Activated B cell treated with CpG ODN at 0.5 μM for 24 hours (primary cell): ENCODE measurements around the gene FLOT2. TPM values are rescaled to one million over a fixed set of nuclear protein-coding genes. Genes with fewer than 3 reads are reported as not detected.
"Not testable (repeated sequence)": the region's sequence is repeated elsewhere in the genome, so short reads cannot be mapped to it uniquely, and the experiment has no call there.

Source experiments
- ATAC-seq: fragments of 200-7000 bp; cut with Tn5 transposase; one replicate; pipeline ENCODE4 v1.10.0; 2021; ENCODE audit warnings: low read depth, mild to moderate bottlenecking, moderate library complexity
- CTCF ChIA-PET: fragments of 350-600 bp; sonication (Branson Sonifier 250); formaldehyde crosslinking; loops from one replicate; lab custom pipeline; 2021; ENCODE audit warnings: antibody characterized with exemption; lab: Charles Lee
- POLR2A ChIA-PET: fragments of 350-600 bp; sonication (Branson Sonifier 250); formaldehyde crosslinking; loops from one replicate; lab custom pipeline; 2021; ENCODE audit warnings: antibody characterized with exemption; lab: Charles Lee
- DNase-seq: peaks from one replicate; pipeline ENCODE4 v3.0.0; 2022
- H3K27ac Mint-ChIP-seq: one replicate; pipeline ENCODE4 v1.8.0; 2020; ENCODE audit warnings: mixed read lengths
- H3K27me3 Mint-ChIP-seq: one replicate; pipeline ENCODE4 v1.8.0; 2021; ENCODE audit warnings: mixed read lengths
- H3K36me3 Mint-ChIP-seq: one replicate; pipeline ENCODE4 v1.8.0; 2021; ENCODE audit warnings: low read depth, mixed read lengths
- H3K4me1 Mint-ChIP-seq: one replicate; pipeline ENCODE4 v1.8.0; 2021; ENCODE audit warnings: mixed read lengths
- H3K4me3 Mint-ChIP-seq: one replicate; pipeline ENCODE4 v1.8.0; 2020; ENCODE audit warnings: mild to moderate bottlenecking, mixed read lengths
- H3K9me3 Mint-ChIP-seq: one replicate; pipeline ENCODE4 v1.8.0; 2020; ENCODE audit warnings: mixed read lengths
- intact Hi-C: fragments of 100-400 bp; cut with micrococcal nuclease; formaldehyde crosslinking; loops from one replicate; pipeline ENCODE4 v1.15.1; 2024
- total RNA-seq: library from RNA; stranded (reverse); gene quantifications from 2 replicates; pipeline ENCODE4 v1.2.3, GENCODE V29; 2022
- TF ChIP-seq, protein P1 (sequence below): fragments of 200-600 bp; IDR thresholded peaks from one replicate; pipeline ENCODE4 v1.8.0; 2022; ENCODE audit warnings: antibody characterized with exemption, mild to moderate bottlenecking

FLOT2 gene
- total RNA-seq, 1 donor from 2014 or later, result 321 TPM

DNA sequence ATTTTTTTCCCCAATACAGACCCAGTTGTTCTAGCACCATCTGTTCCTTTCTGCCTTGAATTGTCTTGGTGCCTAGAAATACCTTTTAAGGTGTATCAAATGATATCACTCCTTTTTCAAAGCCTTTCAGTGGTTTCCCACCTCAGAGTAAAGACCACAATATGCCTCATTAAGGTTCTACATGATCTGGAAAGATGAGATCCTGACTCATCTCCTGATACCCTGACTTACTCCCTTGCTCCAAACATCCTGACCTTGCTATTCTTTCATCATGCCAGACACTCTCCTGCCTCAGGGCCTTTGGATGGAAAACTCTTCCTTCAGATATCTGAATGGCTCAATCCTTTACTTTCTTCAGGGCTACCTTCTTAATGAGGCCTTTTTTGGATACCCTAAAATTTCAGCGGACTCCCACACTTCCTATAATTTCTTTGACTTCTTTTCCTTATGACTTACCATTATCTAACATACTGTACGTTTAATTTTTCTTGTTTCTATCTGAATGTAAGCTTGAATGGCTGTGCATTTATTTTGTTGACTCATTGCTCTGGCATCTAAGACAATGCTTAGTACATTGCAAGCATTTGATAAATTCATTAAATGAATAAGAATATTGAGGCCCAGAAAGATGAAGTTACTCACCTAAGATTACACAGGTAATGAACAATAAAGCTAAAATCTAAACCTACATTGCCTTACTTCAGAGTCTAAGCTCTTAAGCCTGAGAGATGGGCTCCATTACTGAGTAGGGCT, 19.2 kb downstream of the FLOT2 start:
- no peaks in the 10 kb centered on the region for H3K9me3 Mint-ChIP-seq
- no peak overlapping the region for H3K4me3 Mint-ChIP-seq
- TF ChIP-seq, protein P1, sequence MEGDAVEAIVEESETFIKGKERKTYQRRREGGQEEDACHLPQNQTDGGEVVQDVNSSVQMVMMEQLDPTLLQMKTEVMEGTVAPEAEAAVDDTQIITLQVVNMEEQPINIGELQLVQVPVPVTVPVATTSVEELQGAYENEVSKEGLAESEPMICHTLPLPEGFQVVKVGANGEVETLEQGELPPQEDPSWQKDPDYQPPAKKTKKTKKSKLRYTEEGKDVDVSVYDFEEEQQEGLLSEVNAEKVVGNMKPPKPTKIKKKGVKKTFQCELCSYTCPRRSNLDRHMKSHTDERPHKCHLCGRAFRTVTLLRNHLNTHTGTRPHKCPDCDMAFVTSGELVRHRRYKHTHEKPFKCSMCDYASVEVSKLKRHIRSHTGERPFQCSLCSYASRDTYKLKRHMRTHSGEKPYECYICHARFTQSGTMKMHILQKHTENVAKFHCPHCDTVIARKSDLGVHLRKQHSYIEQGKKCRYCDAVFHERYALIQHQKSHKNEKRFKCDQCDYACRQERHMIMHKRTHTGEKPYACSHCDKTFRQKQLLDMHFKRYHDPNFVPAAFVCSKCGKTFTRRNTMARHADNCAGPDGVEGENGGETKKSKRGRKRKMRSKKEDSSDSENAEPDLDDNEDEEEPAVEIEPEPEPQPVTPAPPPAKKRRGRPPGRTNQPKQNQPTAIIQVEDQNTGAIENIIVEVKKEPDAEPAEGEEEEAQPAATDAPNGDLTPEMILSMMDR, result no peak
- DNase-seq (no peak), ATAC-seq (no peak)
- no peaks in the 10 kb centered on the region for H3K27me3 Mint-ChIP-seq
- H3K4me1 Mint-ChIP-seq, result peaks cover 8% of the 10 kb centered on the region
- intact Hi-C loops, result no loop called here
- H3K27ac Mint-ChIP-seq, result no peak overlapping the region
- peaks cover 57% of the 10 kb centered on the region for H3K36me3 Mint-ChIP-seq
- CTCF ChIA-PET, result interaction anchor here (1.4 to 3.3 kb wide), 2 partner anchors 114 to 151 kb away, joined by 8 to 11 read pairs; partner anchors contain the start of gene TLCD1
- POLR2A ChIA-PET, result interaction anchor here (0.7 to 2.1 kb wide), 3 partner anchors 15 to 233 kb away, joined by 3 to 11 read pairs (median 4); partner anchors contain the start of gene BLTP2

DNA sequence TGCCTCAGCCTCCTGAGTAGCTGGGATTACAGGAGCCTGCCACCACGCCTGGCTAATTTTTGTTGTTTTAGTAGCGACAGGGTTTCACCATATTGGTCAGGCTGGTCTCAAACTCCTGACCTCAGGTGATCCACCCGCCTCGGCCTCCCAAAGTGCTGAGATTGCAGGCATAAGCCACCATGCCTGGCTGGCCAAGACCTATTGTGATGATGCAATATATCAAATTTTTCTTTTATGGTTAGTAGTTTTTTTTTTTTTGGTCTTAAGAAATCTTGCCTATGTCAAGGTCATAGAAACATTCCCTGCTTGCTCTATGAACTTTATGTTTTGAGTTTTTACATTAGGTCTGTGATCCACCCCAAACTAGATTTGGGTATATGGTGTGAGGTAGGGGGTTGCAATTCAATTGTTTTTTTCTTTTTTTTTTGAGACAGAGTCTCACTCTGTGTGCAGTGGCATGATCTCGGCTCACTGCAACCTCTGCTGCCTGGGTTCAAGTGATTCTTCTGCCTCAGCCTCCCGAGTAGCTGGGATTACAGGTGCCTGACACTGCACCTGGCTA, 20.3 kb downstream of the FLOT2 start:
- intact Hi-C loops, H3K27me3 Mint-ChIP-seq, H3K9me3 Mint-ChIP-seq, H3K27ac Mint-ChIP-seq, CTCF ChIA-PET, H3K4me3 Mint-ChIP-seq, DNase-seq, ATAC-seq: not testable (repeated sequence)
- Mint-ChIP-seq H3K36me3 (peaks cover 46% of the 10 kb centered on the region), H3K4me1 (peaks cover 12% of the 10 kb centered on the region)
- POLR2A ChIA-PET, result interaction anchor here (0.7 to 1.8 kb wide), 4 partner anchors 12 to 74 kb away, joined by 5 to 6 read pairs (median 5); partner anchors contain the start of genes FLOT2 and PHF12

DNA sequence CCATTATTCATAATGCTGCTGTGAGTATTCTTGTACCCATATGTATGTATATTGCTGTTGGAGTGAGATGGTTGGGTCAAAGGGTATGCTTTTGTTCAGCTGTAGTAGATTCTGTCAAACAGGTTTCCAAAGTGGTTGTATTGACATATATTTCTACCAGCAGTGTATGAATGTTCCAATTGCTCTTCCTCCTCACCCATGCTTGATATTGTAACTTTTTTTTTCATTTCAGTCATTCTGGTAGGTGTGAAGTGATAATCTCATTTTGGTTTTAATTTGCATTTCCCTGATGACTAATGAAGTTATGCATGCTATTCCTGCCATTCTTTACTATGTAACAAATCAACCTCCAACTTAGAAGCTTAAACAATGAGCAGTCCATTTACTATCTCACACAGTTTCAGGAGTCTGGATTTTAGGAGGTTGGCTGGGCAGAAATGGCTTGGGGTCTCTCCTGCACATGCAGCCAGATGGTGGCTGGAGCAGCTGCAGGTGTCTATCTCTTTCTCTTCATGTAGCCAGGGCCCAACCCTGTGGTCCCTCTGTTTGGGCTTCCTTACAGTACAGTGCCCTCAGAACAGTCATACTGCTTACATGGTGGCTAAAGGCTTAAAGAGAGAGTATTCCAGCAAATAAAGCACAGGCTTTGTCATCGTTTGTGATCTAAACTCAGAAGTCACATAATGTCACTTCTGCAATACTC, 21.5 kb downstream of the FLOT2 start:
- no peak for ATAC-seq
- Mint-ChIP-seq H3K4me3 (no peak overlapping the region), H3K27me3 (no peaks in the 10 kb centered on the region), H3K4me1 (peaks cover 25% of the 10 kb centered on the region), H3K9me3 (no peaks in the 10 kb centered on the region), H3K36me3 (peaks cover 34% of the 10 kb centered on the region), H3K27ac (no peak overlapping the region)
- ChIA-PET POLR2A (interaction anchor here (1.8 kb wide), 1 partner anchor 22 kb away, joined by 5 read pairs; the partner anchor contains the start of gene FLOT2), CTCF (no interaction called here)
- DNase-seq, result no peak
- TF ChIP-seq, protein P1, result no peak
- intact Hi-C loops, result no loop called here

DNA sequence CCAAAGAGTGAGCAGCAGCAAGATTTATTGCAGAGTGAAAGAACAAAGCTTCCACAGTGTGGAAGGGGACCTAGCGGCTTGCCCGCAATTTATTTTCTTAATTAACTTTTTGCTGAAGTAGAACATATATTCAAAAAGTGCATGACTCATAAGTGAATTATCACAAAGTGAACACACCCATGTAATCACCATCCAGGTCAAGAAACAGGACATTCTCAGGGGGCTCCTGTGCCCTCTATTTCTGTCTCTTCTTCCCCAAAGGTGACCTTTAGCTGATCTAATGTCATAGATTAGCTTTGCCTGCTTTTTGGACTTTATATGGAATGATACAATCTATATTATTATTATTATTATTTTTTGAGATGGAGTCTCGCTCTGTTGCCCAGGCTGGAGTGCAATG, 22.8 kb downstream of the FLOT2 start:
- H3K4me1 Mint-ChIP-seq, result peaks cover 28% of the 10 kb centered on the region
- H3K4me3 Mint-ChIP-seq, result no peak overlapping the region
- peaks cover 21% of the 10 kb centered on the region for H3K36me3 Mint-ChIP-seq
- no peak overlapping the region for H3K27ac Mint-ChIP-seq
- ChIA-PET POLR2A (no interaction called here), CTCF (no interaction called here)
- intact Hi-C loops, result no loop called here
- H3K27me3 Mint-ChIP-seq, result no peaks in the 10 kb centered on the region
- ATAC-seq (no peak), DNase-seq (no peak)
- no peaks in the 10 kb centered on the region for H3K9me3 Mint-ChIP-seq
- TF ChIP-seq, protein P1, result no peak

DNA sequence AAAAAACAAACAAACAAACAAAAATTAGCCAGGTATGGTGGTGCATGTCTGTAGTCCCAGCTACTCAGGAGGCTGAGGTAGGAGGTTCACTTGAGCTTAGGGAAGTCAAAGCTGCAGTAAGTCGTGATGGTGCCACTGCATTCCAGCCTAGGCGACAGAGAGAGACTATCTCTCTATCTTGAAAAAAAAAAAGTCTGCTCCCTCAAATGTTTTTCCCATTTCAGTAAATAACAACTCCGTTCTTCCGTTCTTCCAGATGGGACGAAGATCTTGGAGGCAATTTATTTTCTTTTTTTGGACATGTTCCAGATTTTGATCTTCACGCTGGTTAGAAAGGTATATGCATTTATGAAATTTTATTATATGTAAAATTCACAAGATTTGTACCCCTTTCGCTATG, 23.7 kb downstream of the FLOT2 start:
- Mint-ChIP-seq H3K27me3 (no peaks in the 10 kb centered on the region), H3K4me3 (no peak overlapping the region), H3K36me3 (peaks cover 12% of the 10 kb centered on the region), H3K27ac (no peak overlapping the region), H3K4me1 (peaks cover 28% of the 10 kb centered on the region), H3K9me3 (no peaks in the 10 kb centered on the region)
- intact Hi-C loops, result no loop called here
- ChIA-PET POLR2A (interaction anchor here (0.6 kb wide), 1 partner anchor 112 kb away, joined by 15 read pairs; no protein-coding TSS in a partner anchor), CTCF (no interaction called here)
- DNase-seq, result no peak
- TF ChIP-seq, protein P1, result no peak
- ATAC-seq, result no peak
